Stimulated activated CD4-positive, alpha-beta T cell treated with anti-CD3 and anti-CD28 coated beads, Interleukin-2, amount 100 ng/mL, for 4 hours (primary cell): Measurements from ENCODE around the gene LARGE2.

ENCODE experiments used
- DNase-seq: peaks from one replicate; pipeline ENCODE4 v3.0.0-alpha.2; 2020; ENCODE audit warnings: low read depth

LARGE2 gene

DNA sequence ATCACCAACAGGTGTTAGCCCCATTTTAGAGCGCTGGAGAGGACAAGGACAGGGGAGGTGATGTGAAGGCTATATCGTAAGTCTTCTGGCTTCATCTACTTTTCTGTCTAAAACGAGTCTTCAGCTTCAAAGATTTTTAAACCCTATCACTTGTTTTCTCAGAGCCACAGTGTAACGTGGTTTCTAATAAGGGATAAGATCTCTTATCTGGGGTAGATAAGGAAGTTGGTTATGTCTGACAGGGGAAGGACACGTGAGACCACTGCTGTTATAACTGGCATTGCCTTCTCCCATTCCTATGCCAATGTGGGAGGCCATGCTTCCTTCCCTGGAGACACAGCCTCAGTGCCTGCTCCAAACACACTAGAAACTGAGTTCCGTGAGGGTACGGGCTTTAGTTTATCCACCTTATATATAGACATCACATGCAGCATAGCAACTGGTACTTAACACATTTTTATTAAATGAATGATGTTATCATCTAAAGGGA lies 39.3 kb downstream of the LARGE2 start:
- DNase-seq, result no peak

- DNase-seq, result peak; percentile 32
Observed at GRCh38 chr11:45964911-45965389, 42.5 kb downstream of the LARGE2 start.

- DNase-seq, result no peak
Observed at GRCh38 chr11:45967506-45967905, 45.0 kb downstream of the LARGE2 start.

DNA sequence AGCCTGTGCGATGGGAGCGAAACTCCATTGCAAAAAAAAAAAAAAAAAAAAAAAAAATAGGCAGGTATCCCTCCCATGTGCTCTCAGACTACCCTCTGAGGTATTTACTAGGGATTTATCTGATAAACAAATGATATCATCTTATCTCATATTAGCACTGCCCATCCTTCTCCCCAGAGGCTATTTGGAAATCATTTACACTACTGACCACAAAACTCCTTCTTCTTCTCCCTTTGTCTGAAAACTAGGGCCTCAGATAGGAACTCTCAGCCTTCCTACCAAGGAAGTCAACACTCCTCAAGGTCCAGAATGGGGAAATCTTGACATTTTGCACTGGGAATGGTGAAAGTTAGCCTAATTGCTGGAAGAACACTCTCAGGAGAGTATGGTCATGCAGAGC lies 46.4 kb downstream of the LARGE2 start:
- DNase-seq, result no peak

DNA sequence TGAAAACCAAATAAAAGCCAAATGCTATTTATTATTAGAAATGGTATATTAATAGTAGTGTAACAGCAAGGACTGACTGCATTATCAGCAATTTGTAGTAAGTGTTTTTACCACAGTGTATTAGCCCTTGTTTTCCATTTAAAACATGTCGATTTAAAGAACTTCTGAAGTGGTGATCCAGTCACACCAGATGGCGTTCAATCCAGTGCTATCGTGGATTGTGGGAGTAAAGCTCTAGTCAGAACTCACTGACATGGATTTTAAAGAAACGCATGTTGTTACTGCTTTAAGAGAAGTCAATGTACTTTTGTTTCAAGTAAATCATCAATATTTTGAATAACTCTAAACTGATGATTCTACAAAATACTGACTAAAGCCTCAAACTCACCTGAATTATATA lies 51.1 kb downstream of the LARGE2 start:
- no peak for DNase-seq

- DNase-seq, result no peak
Observed at GRCh38 chr11:45974806-45975205, 52.4 kb downstream of the LARGE2 start.
